Epithelial cell of proximal tubule (primary cell): ENCODE results near the gene ITPK1. TPM values are rescaled to one million over a fixed set of nuclear protein-coding genes. Genes with fewer than 3 reads are reported as not detected.

Experiments used
- DNase-seq: peaks from one replicate; pipeline ENCODE4 v3.0.0-alpha.2; 2011; ENCODE audit warnings: low read depth
- H3K4me3 ChIP-seq: 2 replicates; pipeline ENCODE4 v1.5.1; 2011; ENCODE audit warnings: low read depth, mild to moderate bottlenecking, low read length
- total RNA-seq: library from RNA; depleted of rRNA; stranded (reverse); fragments of >200 nt; gene quantifications from 2 replicates; pipeline ENCODE4 v1.2.3, GENCODE V29; 2015
- TF ChIP-seq, protein P1 (sequence below): conservative IDR thresholded peaks from 2 replicates; pipeline ENCODE4 v1.5.1; 2012; ENCODE audit warnings: low read depth, mild to moderate bottlenecking, low read length

Gene ITPK1
- total RNA-seq, 1 donor from 2014 or later: 22.7 TPM

DNA sequence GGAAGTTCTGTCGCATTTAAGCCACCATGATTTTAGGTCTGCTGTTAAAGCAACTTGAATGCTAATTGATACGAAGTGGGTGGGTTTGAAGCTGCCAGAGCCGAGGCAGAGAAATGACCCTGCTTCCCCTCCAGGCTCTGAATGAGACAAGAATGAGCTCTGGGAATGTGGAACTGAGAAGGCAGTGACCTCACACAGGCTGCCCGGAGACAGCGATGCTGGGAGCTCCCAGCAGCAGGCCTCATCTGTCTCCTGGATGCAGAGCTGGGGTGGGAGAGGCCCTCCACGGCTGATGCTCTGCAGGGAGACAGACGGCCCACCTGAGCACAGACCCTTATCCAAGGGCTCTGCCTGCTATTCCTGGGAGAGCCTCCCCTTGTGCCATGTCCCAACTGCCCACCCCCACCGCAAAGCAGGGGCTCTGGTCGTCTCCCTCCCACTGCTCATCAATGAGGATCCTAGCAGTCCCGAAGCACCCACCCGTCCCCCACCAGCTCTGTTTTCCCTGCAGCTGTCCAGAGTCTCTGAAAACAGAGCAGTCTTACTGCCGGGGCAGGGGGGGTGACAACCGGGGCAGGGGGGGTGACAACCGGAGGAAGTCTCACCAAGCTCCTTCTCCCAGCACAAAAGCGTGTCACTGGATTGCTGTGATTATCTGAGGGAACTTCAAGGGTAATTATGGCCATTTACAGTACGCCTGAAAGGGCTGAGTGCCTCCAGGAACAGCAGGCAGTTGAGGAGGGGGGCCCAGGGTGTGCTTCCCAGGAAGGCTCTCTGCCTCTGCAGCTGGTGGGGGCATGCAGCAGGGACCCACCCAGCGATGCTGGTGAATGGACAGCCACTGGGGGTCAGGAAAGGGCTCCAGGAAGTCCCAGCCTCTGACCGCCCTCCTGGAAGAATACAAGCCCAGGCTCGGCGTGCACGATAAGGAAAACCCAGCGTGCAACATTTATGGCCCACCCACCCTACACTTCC, 125.0 kb downstream of the ITPK1 start:
- no peak for DNase-seq
- H3K4me3 ChIP-seq: no peak overlapping the region
- TF ChIP-seq, protein P1, sequence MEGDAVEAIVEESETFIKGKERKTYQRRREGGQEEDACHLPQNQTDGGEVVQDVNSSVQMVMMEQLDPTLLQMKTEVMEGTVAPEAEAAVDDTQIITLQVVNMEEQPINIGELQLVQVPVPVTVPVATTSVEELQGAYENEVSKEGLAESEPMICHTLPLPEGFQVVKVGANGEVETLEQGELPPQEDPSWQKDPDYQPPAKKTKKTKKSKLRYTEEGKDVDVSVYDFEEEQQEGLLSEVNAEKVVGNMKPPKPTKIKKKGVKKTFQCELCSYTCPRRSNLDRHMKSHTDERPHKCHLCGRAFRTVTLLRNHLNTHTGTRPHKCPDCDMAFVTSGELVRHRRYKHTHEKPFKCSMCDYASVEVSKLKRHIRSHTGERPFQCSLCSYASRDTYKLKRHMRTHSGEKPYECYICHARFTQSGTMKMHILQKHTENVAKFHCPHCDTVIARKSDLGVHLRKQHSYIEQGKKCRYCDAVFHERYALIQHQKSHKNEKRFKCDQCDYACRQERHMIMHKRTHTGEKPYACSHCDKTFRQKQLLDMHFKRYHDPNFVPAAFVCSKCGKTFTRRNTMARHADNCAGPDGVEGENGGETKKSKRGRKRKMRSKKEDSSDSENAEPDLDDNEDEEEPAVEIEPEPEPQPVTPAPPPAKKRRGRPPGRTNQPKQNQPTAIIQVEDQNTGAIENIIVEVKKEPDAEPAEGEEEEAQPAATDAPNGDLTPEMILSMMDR: no peak

- no peak overlapping the region for H3K4me3 ChIP-seq
- DNase-seq: no peak
Observed at GRCh38 chr14:92988786-92989755, 126.7 kb downstream of the ITPK1 start.

GRCh38 chr14:92987713-92988510, 127.8 kb downstream of the ITPK1 start:
- DNase-seq: no peak
- H3K4me3 ChIP-seq: no peak overlapping the region
- TF ChIP-seq, protein P1: no peak

More at GRCh38 chr14:92988786-92989755, 126.7 kb downstream of the ITPK1 start:
- TF ChIP-seq, protein P1: no peak

GRCh38 chr14:92987148-92987570, 128.6 kb downstream of the ITPK1 start:
- no peak overlapping the region for H3K4me3 ChIP-seq
- DNase-seq: no peak
- TF ChIP-seq, protein P1: no peak

GRCh38 chr14:92986254-92987147, 129.2 kb downstream of the ITPK1 start:
- H3K4me3 ChIP-seq: no peak overlapping the region
- TF ChIP-seq, protein P1: no peak
- DNase-seq: no peak

DNA sequence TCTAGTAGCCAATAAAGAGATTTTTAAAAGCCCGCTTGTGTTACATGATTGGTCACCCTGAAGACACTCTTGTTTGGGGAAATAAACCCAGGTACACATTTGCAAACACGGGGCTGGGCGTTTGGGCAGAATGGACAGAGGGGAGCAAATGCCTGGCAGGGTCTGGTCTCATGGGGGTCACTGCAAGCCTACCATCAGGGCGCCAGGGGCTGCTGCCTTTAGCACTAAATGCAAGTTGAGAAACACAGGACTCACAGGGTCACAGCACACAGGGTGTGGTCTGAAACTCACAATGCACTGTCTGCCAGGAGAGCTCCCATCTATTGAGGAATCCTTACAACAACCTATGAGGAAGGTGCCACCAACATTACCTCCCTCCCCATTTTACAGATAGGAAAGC, 130.2 kb downstream of the ITPK1 start:
- no peak for DNase-seq
- no peak overlapping the region for H3K4me3 ChIP-seq
- TF ChIP-seq, protein P1: no peak
